ENCODE results near the gene ANGEL2.
A peak's percentile ranks its signal among the peaks of the same experiment; 100 is the strongest.
"Not testable (repeated sequence)": the region's sequence is repeated elsewhere in the genome, so short reads cannot be mapped to it uniquely, and the experiment has no call there.

The ANGEL2 gene

GRCh38 chr1:213015099-213016050 lies at the start of gene ANGEL2:
Gene ANGEL2, minus strand, starts transcription at chr1:213015867. Its CDS starts 196 bp downstream, at chr1:213015671.
- peak; percentile 97 for FAIRE-seq
- peak; percentile 88 for DNase-seq (ENCODE audit: insufficient read length, low spot score)

GRCh38 chr1:213061263-213061662 lies 45.6 kb upstream of the ANGEL2 start:
- DNase-seq (ENCODE audit: insufficient read length, low spot score): no peak

GRCh38 chr1:213060836-213061235 lies 45.2 kb upstream of the ANGEL2 start:
- DNase-seq (ENCODE audit: insufficient read length, low spot score) (no peak), FAIRE-seq (no peak)

More at GRCh38 chr1:213061263-213061662, 45.6 kb upstream of the ANGEL2 start:
- FAIRE-seq: peak; percentile 73

- FAIRE-seq: no peak
- DNase-seq (ENCODE audit: insufficient read length, low spot score): no peak
Observed at GRCh38 chr1:213057264-213058059, 41.8 kb upstream of the ANGEL2 start.

GRCh38 chr1:213055767-213056166 lies 40.1 kb upstream of the ANGEL2 start:
- no peak for FAIRE-seq
- no peak for DNase-seq (ENCODE audit: insufficient read length, low spot score)

- DNase-seq (ENCODE audit: insufficient read length, low spot score): no peak
- peak; percentile 26 for FAIRE-seq
Observed at GRCh38 chr1:213054733-213055591, 39.3 kb upstream of the ANGEL2 start.

GRCh38 chr1:213054142-213054541 lies 38.5 kb upstream of the ANGEL2 start:
- no peak for FAIRE-seq
- no peak for DNase-seq (ENCODE audit: insufficient read length, low spot score)

- FAIRE-seq: no peak
- no peak for DNase-seq (ENCODE audit: insufficient read length, low spot score)
Observed at GRCh38 chr1:213053455-213053854, 37.8 kb upstream of the ANGEL2 start.

GRCh38 chr1:213051881-213052202 lies 36.2 kb upstream of the ANGEL2 start:
- DNase-seq (ENCODE audit: insufficient read length, low spot score) (no peak), FAIRE-seq (no peak)

- DNase-seq (ENCODE audit: insufficient read length, low spot score): peak; percentile 89
- peak; percentile 70 for FAIRE-seq
Observed at GRCh38 chr1:213051127-213051880, 35.6 kb upstream of the ANGEL2 start, which contains the start of gene RPS6KC1. Gene RPS6KC1, plus strand, starts transcription at chr1:213051241. Its CDS starts 164 bp downstream, at chr1:213051405.

- FAIRE-seq: peak; percentile 94
- no peak for DNase-seq (ENCODE audit: insufficient read length, low spot score)
Observed at GRCh38 chr1:213050745-213051126, 35.1 kb upstream of the ANGEL2 start.

GRCh38 chr1:213049232-213049631 lies 33.6 kb upstream of the ANGEL2 start:
- FAIRE-seq (no peak), DNase-seq (ENCODE audit: insufficient read length, low spot score) (no peak)

- FAIRE-seq; DNase-seq (ENCODE audit: insufficient read length, low spot score): not testable (repeated sequence)
Observed at GRCh38 chr1:213045321-213046226, 29.9 kb upstream of the ANGEL2 start.

GRCh38 chr1:213041443-213041842 lies 25.8 kb upstream of the ANGEL2 start:
- no peak for FAIRE-seq
- DNase-seq (ENCODE audit: insufficient read length, low spot score): no peak

GRCh38 chr1:213035573-213035972 lies 19.9 kb upstream of the ANGEL2 start:
- no peak for FAIRE-seq
- DNase-seq (ENCODE audit: insufficient read length, low spot score): no peak

GRCh38 chr1:213034713-213035112 lies 19.0 kb upstream of the ANGEL2 start:
- FAIRE-seq (no peak), DNase-seq (ENCODE audit: insufficient read length, low spot score) (no peak)

GRCh38 chr1:213032651-213033050 lies 17.0 kb upstream of the ANGEL2 start:
- no peak for FAIRE-seq
- DNase-seq (ENCODE audit: insufficient read length, low spot score): no peak

GRCh38 chr1:213027024-213027423 lies 11.4 kb upstream of the ANGEL2 start:
- not testable (repeated sequence) for FAIRE-seq; DNase-seq (ENCODE audit: insufficient read length, low spot score)

GRCh38 chr1:213020016-213020415 lies 4.3 kb upstream of the ANGEL2 start:
- no peak for FAIRE-seq
- no peak for DNase-seq (ENCODE audit: insufficient read length, low spot score)
